Lower lobe of right lung (tissue), 2 donors: Measurements from ENCODE around the gene RIPOR3. TPM values are rescaled to one million over a fixed set of nuclear protein-coding genes. Genes with fewer than 3 reads are reported as not detected.

Experiments used
- ATAC-seq, 2 donors: fragments of 200-7000 bp; cut with Tn5 transposase; one replicate each; pipeline ENCODE4 v1.9.1; 2020 to 2022; ENCODE audit warnings: mild to moderate bottlenecking in 2 of 2, moderate library complexity in 2 of 2
- DNase-seq: peaks from one replicate; pipeline ENCODE4 v3.0.0-alpha.2; 2020
- H3K27ac ChIP-seq: fragments of 200-600 bp; one replicate; pipeline ENCODE4 v1.8.0; 2022
- H3K27me3 ChIP-seq: fragments of 200-600 bp; one replicate; pipeline ENCODE4 v1.8.0; 2022; ENCODE audit warnings: low read depth
- H3K36me3 ChIP-seq: fragments of 200-600 bp; one replicate; pipeline ENCODE4 v1.8.0; 2022; ENCODE audit warnings: mild to moderate bottlenecking
- H3K4me1 ChIP-seq: fragments of 200-600 bp; one replicate; pipeline ENCODE4 v1.8.0; 2022
- H3K4me3 ChIP-seq: fragments of 200-600 bp; one replicate; pipeline ENCODE4 v1.8.0; 2022; ENCODE audit warnings: mild to moderate bottlenecking
- H3K9me3 ChIP-seq: fragments of 200-600 bp; one replicate; pipeline ENCODE4 v1.8.0; 2022
- intact Hi-C: fragments of 100-400 bp; cut with DNase I; formaldehyde crosslinking; loops from one replicate; pipeline ENCODE4 v1.11.0; 2022
- total RNA-seq: library from RNA; stranded (reverse); fragmentation: NEBNext Ultra II Directional; extraction: Animal tissue kit (Norgen Biotek cat#: 25700); gene quantifications from one replicate; pipeline ENCODE4 v1.2.1, GENCODE V29; 2021
- TF ChIP-seq, protein P1 (sequence below): fragments of 200-600 bp; IDR thresholded peaks from one replicate; pipeline ENCODE4 v1.8.0; 2022; ENCODE audit warnings: antibody characterized with exemption, mild to moderate bottlenecking
- donor health status: DM: no; HTN: yes; CAD: no; lungs with severe emphysema.

The RIPOR3 gene
- total RNA-seq, 1 donor from 2014 or later, result 11.0 TPM

DNA sequence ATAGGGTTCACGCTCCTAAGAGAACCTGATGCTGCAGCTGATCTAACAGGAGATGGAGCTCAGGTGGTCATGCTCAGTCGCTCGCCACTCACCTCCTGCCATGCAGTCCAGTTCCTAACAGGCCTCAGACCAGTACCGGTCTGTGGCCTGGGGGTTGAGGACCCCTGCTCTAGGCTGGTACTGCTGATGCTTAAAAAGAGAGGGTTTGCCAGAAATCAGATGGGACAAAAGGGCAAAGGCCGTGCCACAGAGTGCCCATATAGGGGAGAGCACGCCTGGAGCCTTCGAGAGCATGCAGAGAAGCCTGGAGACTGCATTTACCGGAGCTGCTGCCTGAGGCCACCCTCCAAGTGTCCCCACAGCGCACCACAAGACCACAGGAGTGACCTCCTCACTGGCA lies 105.7 kb downstream of the RIPOR3 start:
- peaks cover 87% of the 10 kb centered on the region for H3K36me3 ChIP-seq

GRCh38 chr20:50585214-50585613 lies 106.1 kb downstream of the RIPOR3 start:
- H3K36me3 ChIP-seq, result peaks cover 92% of the 10 kb centered on the region
- no peaks in the 10 kb centered on the region for H3K27me3 ChIP-seq
- no peaks in the 10 kb centered on the region for H3K9me3 ChIP-seq
- no peaks in the 10 kb centered on the region for H3K4me1 ChIP-seq
- H3K4me3 ChIP-seq, result no peak overlapping the region
- H3K27ac ChIP-seq, result no peak overlapping the region
- intact Hi-C loops, result no loop called here
- TF ChIP-seq, protein P1, sequence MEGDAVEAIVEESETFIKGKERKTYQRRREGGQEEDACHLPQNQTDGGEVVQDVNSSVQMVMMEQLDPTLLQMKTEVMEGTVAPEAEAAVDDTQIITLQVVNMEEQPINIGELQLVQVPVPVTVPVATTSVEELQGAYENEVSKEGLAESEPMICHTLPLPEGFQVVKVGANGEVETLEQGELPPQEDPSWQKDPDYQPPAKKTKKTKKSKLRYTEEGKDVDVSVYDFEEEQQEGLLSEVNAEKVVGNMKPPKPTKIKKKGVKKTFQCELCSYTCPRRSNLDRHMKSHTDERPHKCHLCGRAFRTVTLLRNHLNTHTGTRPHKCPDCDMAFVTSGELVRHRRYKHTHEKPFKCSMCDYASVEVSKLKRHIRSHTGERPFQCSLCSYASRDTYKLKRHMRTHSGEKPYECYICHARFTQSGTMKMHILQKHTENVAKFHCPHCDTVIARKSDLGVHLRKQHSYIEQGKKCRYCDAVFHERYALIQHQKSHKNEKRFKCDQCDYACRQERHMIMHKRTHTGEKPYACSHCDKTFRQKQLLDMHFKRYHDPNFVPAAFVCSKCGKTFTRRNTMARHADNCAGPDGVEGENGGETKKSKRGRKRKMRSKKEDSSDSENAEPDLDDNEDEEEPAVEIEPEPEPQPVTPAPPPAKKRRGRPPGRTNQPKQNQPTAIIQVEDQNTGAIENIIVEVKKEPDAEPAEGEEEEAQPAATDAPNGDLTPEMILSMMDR, result no peak
- peak; percentile 14 for DNase-seq
- ATAC-seq, result no peak

More for the DNA sequence above, 105.7 kb downstream of the RIPOR3 start:
- ATAC-seq (no peak), DNase-seq (peak; percentile 32)
- H3K9me3 ChIP-seq, result no peaks in the 10 kb centered on the region
- no peaks in the 10 kb centered on the region for H3K4me1 ChIP-seq
- intact Hi-C loops, result no loop called here
- TF ChIP-seq, protein P1, result no peak
- H3K4me3 ChIP-seq, result no peak overlapping the region
- no peak overlapping the region for H3K27ac ChIP-seq
- H3K27me3 ChIP-seq, result no peaks in the 10 kb centered on the region

DNA sequence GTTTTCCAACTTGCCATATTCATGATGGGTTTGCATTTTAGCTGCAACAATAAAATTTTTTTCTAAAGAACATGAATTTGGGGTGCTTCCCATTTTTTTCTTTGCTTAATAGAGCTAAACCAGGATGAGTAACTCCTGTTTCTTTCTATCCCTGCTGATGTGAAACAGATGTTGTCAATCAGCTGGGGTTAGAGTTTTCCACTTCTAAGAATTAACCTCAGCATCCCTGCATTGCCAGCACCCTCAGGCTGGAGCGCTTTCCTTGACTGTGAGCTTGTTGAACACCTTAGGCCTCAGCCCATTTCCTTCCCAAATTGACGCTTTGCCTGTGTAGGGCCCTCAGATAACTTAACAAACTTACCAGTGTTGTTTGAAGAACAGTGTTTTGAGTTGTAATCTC lies 106.7 kb downstream of the RIPOR3 start:
- Histone ChIP-seq H3K4me1 (no peaks in the 10 kb centered on the region), H3K9me3 (no peaks in the 10 kb centered on the region), H3K27me3 (no peaks in the 10 kb centered on the region), H3K27ac (no peak overlapping the region), H3K36me3 (peaks cover 97% of the 10 kb centered on the region), H3K4me3 (no peak overlapping the region)
- TF ChIP-seq, protein P1, result no peak
- intact Hi-C loops, result no loop called here
- ATAC-seq (no peak), DNase-seq (no peak)

GRCh38 chr20:50583442-50584150 lies 107.7 kb downstream of the RIPOR3 start:
- intact Hi-C loops, result no loop called here
- peaks cover 97% of the 10 kb centered on the region for H3K36me3 ChIP-seq
- H3K4me3 ChIP-seq, result no peak overlapping the region
- H3K9me3 ChIP-seq, result no peaks in the 10 kb centered on the region
- no peaks in the 10 kb centered on the region for H3K4me1 ChIP-seq
- no peak overlapping the region for H3K27ac ChIP-seq
- TF ChIP-seq, protein P1, result no peak
- DNase-seq, result peak; percentile 21
- no peak for ATAC-seq
- no peaks in the 10 kb centered on the region for H3K27me3 ChIP-seq

GRCh38 chr20:50582591-50583234 lies 108.6 kb downstream of the RIPOR3 start:
- Histone ChIP-seq H3K27me3 (no peaks in the 10 kb centered on the region), H3K4me3 (no peak overlapping the region), H3K36me3 (peaks cover 100% of the 10 kb centered on the region), H3K9me3 (no peaks in the 10 kb centered on the region), H3K27ac (no peak overlapping the region), H3K4me1 (no peaks in the 10 kb centered on the region)
- DNase-seq (peak; percentile 39), ATAC-seq (no peak)
- TF ChIP-seq, protein P1, result no peak
- intact Hi-C loops, result no loop called here
